OCI-LY1 (cell line): ENCODE results near the gene FLVCR1.

Experiments
- H2AFZ ChIP-seq: fragments of 200-600 bp; sonication (generic), shearing (Covaris generic); 2 replicates; pipeline ENCODE4 v1.6.0; 2014; ENCODE audit warnings: antibody characterized with exemption, mild to moderate bottlenecking, low read length
- H3F3A ChIP-seq: fragments of 200-600 bp; sonication (generic), shearing (Covaris generic); 2 replicates; pipeline ENCODE4 v1.6.0; 2014; ENCODE audit warnings: mild to moderate bottlenecking, antibody characterized with exemption, low read length, moderate library complexity; ENCODE audit not compliant: insufficient read depth
- H3K27ac ChIP-seq: fragments of 200-600 bp; sonication (generic); 2 replicates; pipeline ENCODE4 v1.5.1; 2014; ENCODE audit warnings: low read length, mixed run types, mild to moderate bottlenecking, low read depth; ENCODE audit not compliant: poor library complexity, severe bottlenecking
- H3K27me3 ChIP-seq: fragments of 200-600 bp; sonication (generic); 2 replicates; pipeline ENCODE4 v1.6.0; 2014; ENCODE audit warnings: antibody characterized with exemption, mild to moderate bottlenecking, low read length, moderate library complexity; ENCODE audit not compliant: insufficient read depth
- H3K36me3 ChIP-seq: fragments of 200-600 bp; sonication (generic); 2 replicates; pipeline ENCODE4 v1.6.1; 2014; ENCODE audit warnings: mild to moderate bottlenecking, antibody characterized with exemption, low read length, moderate library complexity, mixed read lengths; ENCODE audit not compliant: insufficient read depth
- H3K4me1 ChIP-seq: fragments of 200-600 bp; sonication (generic); 2 replicates; pipeline ENCODE4 v1.5.1; 2014; ENCODE audit warnings: mild to moderate bottlenecking, low read length, moderate library complexity; ENCODE audit not compliant: insufficient read depth, severe bottlenecking
- H3K4me2 ChIP-seq: fragments of 200-600 bp; sonication (generic), shearing (Covaris generic); 2 replicates; pipeline ENCODE4 v1.6.1; 2014; ENCODE audit warnings: low read length
- H3K4me3 ChIP-seq: fragments of 200-600 bp; sonication (generic); 2 replicates; pipeline ENCODE4 v1.5.1; 2014; ENCODE audit warnings: low read length, low read depth, mild to moderate bottlenecking, mixed read lengths; ENCODE audit not compliant: poor library complexity, severe bottlenecking
- H3K79me2 ChIP-seq: fragments of 200-600 bp; shearing (Covaris generic); 2 replicates; pipeline ENCODE4 v1.6.1; 2016; ENCODE audit warnings: mixed run types, low read length, mixed read lengths; ENCODE audit not compliant: insufficient read depth
- H3K9ac ChIP-seq: fragments of 200-600 bp; sonication (generic), shearing (Covaris generic); 2 replicates; pipeline ENCODE4 v1.6.1; 2014; ENCODE audit warnings: mild to moderate bottlenecking, low read length, mixed read lengths
- H3K9me2 ChIP-seq: fragments of 200-600 bp; sonication (generic), shearing (Covaris generic); 2 replicates; pipeline ENCODE4 v1.6.1; 2014; ENCODE audit warnings: low read depth, mild to moderate bottlenecking, low read length, mixed read lengths
- H3K9me3 ChIP-seq: fragments of 200-600 bp; shearing (Covaris generic); 2 replicates; pipeline ENCODE4 v1.6.1; 2014; ENCODE audit warnings: low read length, mixed read lengths
- H4K20me1 ChIP-seq: fragments of 200-600 bp; sonication (generic), shearing (Covaris generic); 2 replicates; pipeline ENCODE4 v1.6.0; 2016; ENCODE audit warnings: mild to moderate bottlenecking, low read length; ENCODE audit not compliant: insufficient read depth
- EZH2 ChIP-seq: fragments of 200-600 bp; sonication (generic), shearing (Covaris generic); IDR thresholded peaks from 2 replicates; pipeline ENCODE4 v1.8.0; 2017; ENCODE audit warnings: borderline replicate concordance, mixed run types, mild to moderate bottlenecking, antibody characterized with exemption, low read length, moderate library complexity, mixed read lengths
- TF ChIP-seq, protein P1 (sequence below): fragments of 200-600 bp; sonication (generic), shearing (Covaris generic); IDR thresholded peaks from 2 replicates; pipeline ENCODE4 v1.5.1; 2017; ENCODE audit warnings: mild to moderate bottlenecking, antibody characterized with exemption, low read length, moderate library complexity, mixed read lengths

Gene FLVCR1

GRCh38 chr1:212937034-212937433, 79.0 kb downstream of the FLVCR1 start:
- H3K27ac ChIP-seq: no peak overlapping the region
- no peak overlapping the region for H3K9ac ChIP-seq
- no peak overlapping the region for H3K4me3 ChIP-seq
- no peaks in the 10 kb centered on the region for H3K36me3 ChIP-seq
- no peak for TF ChIP-seq EZH2
- TF ChIP-seq, protein P1, sequence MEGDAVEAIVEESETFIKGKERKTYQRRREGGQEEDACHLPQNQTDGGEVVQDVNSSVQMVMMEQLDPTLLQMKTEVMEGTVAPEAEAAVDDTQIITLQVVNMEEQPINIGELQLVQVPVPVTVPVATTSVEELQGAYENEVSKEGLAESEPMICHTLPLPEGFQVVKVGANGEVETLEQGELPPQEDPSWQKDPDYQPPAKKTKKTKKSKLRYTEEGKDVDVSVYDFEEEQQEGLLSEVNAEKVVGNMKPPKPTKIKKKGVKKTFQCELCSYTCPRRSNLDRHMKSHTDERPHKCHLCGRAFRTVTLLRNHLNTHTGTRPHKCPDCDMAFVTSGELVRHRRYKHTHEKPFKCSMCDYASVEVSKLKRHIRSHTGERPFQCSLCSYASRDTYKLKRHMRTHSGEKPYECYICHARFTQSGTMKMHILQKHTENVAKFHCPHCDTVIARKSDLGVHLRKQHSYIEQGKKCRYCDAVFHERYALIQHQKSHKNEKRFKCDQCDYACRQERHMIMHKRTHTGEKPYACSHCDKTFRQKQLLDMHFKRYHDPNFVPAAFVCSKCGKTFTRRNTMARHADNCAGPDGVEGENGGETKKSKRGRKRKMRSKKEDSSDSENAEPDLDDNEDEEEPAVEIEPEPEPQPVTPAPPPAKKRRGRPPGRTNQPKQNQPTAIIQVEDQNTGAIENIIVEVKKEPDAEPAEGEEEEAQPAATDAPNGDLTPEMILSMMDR: no peak
- no peak overlapping the region for H3K4me2 ChIP-seq
- H3K9me3 ChIP-seq: no peaks in the 10 kb centered on the region
- H4K20me1 ChIP-seq: no peaks in the 10 kb centered on the region
- H2AFZ ChIP-seq: no peak overlapping the region
- H3K9me2 ChIP-seq: no peaks in the 10 kb centered on the region
- H3K27me3 ChIP-seq: no peaks in the 10 kb centered on the region; the same call in 1 of the 2 replicates
- no peaks in the 10 kb centered on the region for H3K4me1 ChIP-seq
- H3F3A ChIP-seq: no peaks in the 10 kb centered on the region
- no peaks in the 10 kb centered on the region for H3K79me2 ChIP-seq

GRCh38 chr1:212938846-212939245, 80.8 kb downstream of the FLVCR1 start:
- H3K9ac ChIP-seq: no peak overlapping the region
- H3K79me2 ChIP-seq: no peaks in the 10 kb centered on the region
- H3K4me2 ChIP-seq: no peak overlapping the region
- H4K20me1 ChIP-seq: no peaks in the 10 kb centered on the region
- no peaks in the 10 kb centered on the region for H3F3A ChIP-seq
- H3K27ac ChIP-seq: no peak overlapping the region
- H3K9me3 ChIP-seq: no peaks in the 10 kb centered on the region
- H3K4me1 ChIP-seq: no peaks in the 10 kb centered on the region
- H3K9me2 ChIP-seq: no peaks in the 10 kb centered on the region
- TF ChIP-seq, protein P1: no peak
- no peak for TF ChIP-seq EZH2
- H2AFZ ChIP-seq: no peak overlapping the region
- H3K27me3 ChIP-seq: no peaks in the 10 kb centered on the region; the same call in 1 of the 2 replicates
- H3K4me3 ChIP-seq: no peak overlapping the region
- no peaks in the 10 kb centered on the region for H3K36me3 ChIP-seq

- Histone ChIP-seq H3K9me2 (no peaks in the 10 kb centered on the region), H2AFZ (no peak overlapping the region), H3K4me2 (no peak overlapping the region), H3K4me3 (no peak overlapping the region), H4K20me1 (no peaks in the 10 kb centered on the region), H3K79me2 (no peaks in the 10 kb centered on the region), H3K36me3 (no peaks in the 10 kb centered on the region), H3K27ac (no peak overlapping the region), H3K4me1 (no peaks in the 10 kb centered on the region), H3K27me3 (no peaks in the 10 kb centered on the region; the same call in 1 of the 2 replicates), H3K9ac (no peak overlapping the region), H3F3A (no peaks in the 10 kb centered on the region), H3K9me3 (no peaks in the 10 kb centered on the region)
- no peak for TF ChIP-seq EZH2
- TF ChIP-seq, protein P1: no peak
These were observed 83.4 kb downstream of the FLVCR1 start for GRCh38 chr1:212941452-212941851.
